Left lung (tissue), 10 donors: ENCODE data around the gene GAD1. TPM values are rescaled to one million over a fixed set of nuclear protein-coding genes. Genes with fewer than 3 reads are reported as not detected.

Source experiments
- ATAC-seq: fragments of 200-7000 bp; cut with Tn5 transposase; one replicate; pipeline ENCODE4 v1.9.1; 2020; ENCODE audit warnings: moderate library complexity
- DNase-seq, 4 donors: peaks; one replicate each; pipeline ENCODE4 v3.0.0-alpha.2; 2013 to 2020
- H3K27ac ChIP-seq, 2 donors: fragments of 200-600 bp; sonication (generic) in 1 of 2; one replicate each; pipeline versions ENCODE4 v1.5.0 to v1.8.0; 2020 to 2021
- H3K27me3 ChIP-seq, 2 donors: fragments of 200-600 bp; sonication (generic) in 1 of 2; one replicate each; pipeline versions ENCODE4 v1.5.0 to v1.8.0; 2020 to 2021
- H3K36me3 ChIP-seq, 2 donors: fragments of 200-600 bp; sonication (generic) in 1 of 2; one replicate each; pipeline versions ENCODE4 v1.5.0 to v1.8.0; 2020 to 2021
- H3K4me1 ChIP-seq, 2 donors: fragments of 200-600 bp; one replicate each; pipeline ENCODE4 v1.8.0; 2021
- H3K4me3 ChIP-seq, 2 donors: fragments of 200-600 bp; sonication (generic) in 1 of 2; one replicate each; pipeline versions ENCODE4 v1.5.0 to v1.8.0; 2020 to 2021; ENCODE audit warnings: mild to moderate bottlenecking in 1 of 2
- H3K9me3 ChIP-seq, 2 donors: fragments of 200-600 bp; sonication (generic) in 1 of 2; one replicate each; pipeline versions ENCODE4 v1.5.0 to v1.8.0; 2020 to 2021
- CTCF ChIP-seq, 2 donors: fragments of 200-600 bp; sonication (generic) in 1 of 2; IDR thresholded peaks; one replicate each; pipeline versions ENCODE4 v1.5.0 to v1.8.0; 2021; ENCODE audit warnings: antibody characterized with exemption in 2 of 2
- intact Hi-C, 2 donors: fragments of 100-400 bp; cut with DNase I; formaldehyde crosslinking; loops; one replicate each; pipeline versions ENCODE4 v1.11.2 to v1.14.2; 2022
- polyA plus RNA-seq, 6 donors: library from polyadenylated mRNA; unstranded; fragments of 120-200 nt; gene quantifications; one replicate each; pipeline ENCODE4 v1.2.1, GENCODE V29; 2013; ENCODE audit not compliant: insufficient read length in 6 of 6
- total RNA-seq, 2 donors: library from RNA; stranded (reverse); fragmentation: NEBNext Ultra II Directional; extraction: Animal tissue kit (Norgen Biotek cat#: 25700); gene quantifications; one replicate each; pipeline ENCODE4 v1.2.1, GENCODE V29; 2021
- donor health status: DM: no; HTN: yes; CAD: no.
- donor health status: DM: no; HTN: no; CAD: no.

GAD1 gene
- total and polyA plus RNA-seq, 8 donors: 0.29 to 1.7 (median 1.2) TPM; not detected in 1

- Histone ChIP-seq H3K27ac (no peak overlapping the region), H3K27me3 (no peaks in the 10 kb centered on the region), H3K4me3 (no peak overlapping the region), H3K4me1 (no peaks in the 10 kb centered on the region), H3K9me3 (no peaks in the 10 kb centered on the region), H3K36me3 (no peaks in the 10 kb centered on the region)
- DNase-seq (no peak), ATAC-seq (no peak)
- intact Hi-C loops: no loop called here
- TF ChIP-seq CTCF (IDR thresholded peaks at IDR 0.05): no peak
Observed at GRCh38 chr2:170887496-170887895, 70.8 kb downstream of the GAD1 start.

GRCh38 chr2:170887896-170888295 lies 71.2 kb downstream of the GAD1 start:
- Histone ChIP-seq H3K4me1 (no peaks in the 10 kb centered on the region), H3K9me3 (no peaks in the 10 kb centered on the region), H3K4me3 (no peak overlapping the region), H3K36me3 (no peaks in the 10 kb centered on the region), H3K27me3 (no peaks in the 10 kb centered on the region), H3K27ac (no peak overlapping the region)
- TF ChIP-seq CTCF (IDR thresholded peaks at IDR 0.05): no peak
- DNase-seq (no peak), ATAC-seq (no peak)
- intact Hi-C loops: no loop called here

- Histone ChIP-seq H3K9me3 (no peaks in the 10 kb centered on the region), H3K4me3 (no peak overlapping the region), H3K27me3 (no peaks in the 10 kb centered on the region), H3K27ac (no peak overlapping the region), H3K4me1 (no peaks in the 10 kb centered on the region), H3K36me3 (no peaks in the 10 kb centered on the region)
- DNase-seq: no peak
- intact Hi-C loops: no loop called here
- TF ChIP-seq CTCF (IDR thresholded peaks at IDR 0.05): no peak
- ATAC-seq: no peak
Observed at GRCh38 chr2:170891893-170892292, 75.2 kb downstream of the GAD1 start.

- no peaks in the 10 kb centered on the region for H3K4me1 ChIP-seq
- no peaks in the 10 kb centered on the region for H3K9me3 ChIP-seq
- H3K36me3 ChIP-seq: no peaks in the 10 kb centered on the region
- H3K27me3 ChIP-seq: no peaks in the 10 kb centered on the region
- no peak overlapping the region for H3K4me3 ChIP-seq
- no peak overlapping the region for H3K27ac ChIP-seq
- intact Hi-C loops: no loop called here
- DNase-seq (no peak), ATAC-seq (no peak)
- no peak for TF ChIP-seq CTCF (IDR thresholded peaks at IDR 0.05)
Observed at GRCh38 chr2:170892391-170892951, 75.8 kb downstream of the GAD1 start.

- H3K27me3 ChIP-seq: no peaks in the 10 kb centered on the region
- no peaks in the 10 kb centered on the region for H3K36me3 ChIP-seq
- DNase-seq (no peak), ATAC-seq (no peak)
- H3K4me3 ChIP-seq: no peak overlapping the region
- no peaks in the 10 kb centered on the region for H3K4me1 ChIP-seq
- no peaks in the 10 kb centered on the region for H3K9me3 ChIP-seq
- intact Hi-C loops: no loop called here
- no peak overlapping the region for H3K27ac ChIP-seq
- TF ChIP-seq CTCF (IDR thresholded peaks at IDR 0.05): no peak
Observed at GRCh38 chr2:170895023-170895757, 78.5 kb downstream of the GAD1 start.
